Measurements from ENCODE around the gene ENOX1.

- TF ChIP-seq, protein P1, sequence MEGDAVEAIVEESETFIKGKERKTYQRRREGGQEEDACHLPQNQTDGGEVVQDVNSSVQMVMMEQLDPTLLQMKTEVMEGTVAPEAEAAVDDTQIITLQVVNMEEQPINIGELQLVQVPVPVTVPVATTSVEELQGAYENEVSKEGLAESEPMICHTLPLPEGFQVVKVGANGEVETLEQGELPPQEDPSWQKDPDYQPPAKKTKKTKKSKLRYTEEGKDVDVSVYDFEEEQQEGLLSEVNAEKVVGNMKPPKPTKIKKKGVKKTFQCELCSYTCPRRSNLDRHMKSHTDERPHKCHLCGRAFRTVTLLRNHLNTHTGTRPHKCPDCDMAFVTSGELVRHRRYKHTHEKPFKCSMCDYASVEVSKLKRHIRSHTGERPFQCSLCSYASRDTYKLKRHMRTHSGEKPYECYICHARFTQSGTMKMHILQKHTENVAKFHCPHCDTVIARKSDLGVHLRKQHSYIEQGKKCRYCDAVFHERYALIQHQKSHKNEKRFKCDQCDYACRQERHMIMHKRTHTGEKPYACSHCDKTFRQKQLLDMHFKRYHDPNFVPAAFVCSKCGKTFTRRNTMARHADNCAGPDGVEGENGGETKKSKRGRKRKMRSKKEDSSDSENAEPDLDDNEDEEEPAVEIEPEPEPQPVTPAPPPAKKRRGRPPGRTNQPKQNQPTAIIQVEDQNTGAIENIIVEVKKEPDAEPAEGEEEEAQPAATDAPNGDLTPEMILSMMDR (IDR thresholded peaks at IDR 0.05; ENCODE audit: low read length) = no peak
- no peak for TF ChIP-seq EZH2 (IDR thresholded peaks at IDR 0.05; ENCODE audit: borderline replicate concordance, low read length)
Observed at GRCh38 chr13:43441899-43442499, 344.8 kb downstream of the ENOX1 start.

All from OCI-LY1 (cell line).